Activated CD8-positive, alpha-beta T cell treated with anti-CD3 and anti-CD28 coated beads for 36 hours (primary cell): ENCODE data around the gene PTBP3. TPM values are rescaled to one million over a fixed set of nuclear protein-coding genes. Genes with fewer than 3 reads are reported as not detected.
A peak's percentile ranks its signal among the peaks of the same experiment; 100 is the strongest.
"Not testable (repeated sequence)": the region's sequence is repeated elsewhere in the genome, so short reads cannot be mapped to it uniquely, and the experiment has no call there.

Source experiments
- ATAC-seq: fragments of 200-7000 bp; cut with Tn5 transposase; one replicate; pipeline ENCODE4 v1.10.0; 2021; ENCODE audit warnings: mild to moderate bottlenecking, moderate library complexity
- CTCF ChIA-PET: fragments of 350-600 bp; sonication (Branson Sonifier 250); formaldehyde crosslinking; loops from one replicate; lab custom pipeline; 2021; ENCODE audit warnings: antibody characterized with exemption; lab: Charles Lee
- POLR2A ChIA-PET: fragments of 350-600 bp; sonication (Branson Sonifier 250); formaldehyde crosslinking; loops from one replicate; lab custom pipeline; 2021; ENCODE audit warnings: antibody characterized with exemption; lab: Charles Lee
- DNase-seq: peaks from one replicate; pipeline ENCODE4 v3.0.0-alpha.2; 2020
- H3K27ac Mint-ChIP-seq: one replicate; pipeline ENCODE4 v1.8.0; 2021; ENCODE audit warnings: mild to moderate bottlenecking, mixed read lengths
- H3K27me3 Mint-ChIP-seq: one replicate; pipeline ENCODE4 v1.8.0; 2021; ENCODE audit warnings: mixed read lengths
- H3K36me3 Mint-ChIP-seq: one replicate; pipeline ENCODE4 v1.8.0; 2021; ENCODE audit warnings: low read depth, mixed read lengths
- H3K4me1 Mint-ChIP-seq: one replicate; pipeline ENCODE4 v1.8.0; 2021; ENCODE audit warnings: low read depth, mixed read lengths
- H3K4me3 Mint-ChIP-seq: one replicate; pipeline ENCODE4 v1.8.0; 2021; ENCODE audit warnings: mild to moderate bottlenecking, moderate library complexity, mixed read lengths
- H3K9me3 Mint-ChIP-seq: one replicate; pipeline ENCODE4 v1.8.0; 2021; ENCODE audit warnings: mixed read lengths
- CTCF ChIP-seq: fragments of 200-600 bp; IDR thresholded peaks from one replicate; pipeline ENCODE4 v1.8.0; 2022; ENCODE audit warnings: antibody characterized with exemption, mild to moderate bottlenecking
- intact Hi-C: fragments of 100-400 bp; cut with micrococcal nuclease; formaldehyde crosslinking; loops from one replicate; pipeline ENCODE4 v1.10.0; 2022
- total RNA-seq, 2 experiments: library from RNA; stranded (reverse); gene quantifications; one replicate each; pipeline ENCODE4 v1.2.3, GENCODE V29; 2021

The PTBP3 gene
- total RNA-seq, 2 experiments from 2014 or later: 108 to 120 TPM

GRCh38 chr9:112268413-112268812, 65.0 kb downstream of the PTBP3 start:
- Mint-ChIP-seq H3K36me3 (peaks cover 17% of the 10 kb centered on the region), H3K27ac (no peak overlapping the region), H3K4me3 (no peak overlapping the region), H3K27me3 (no peaks in the 10 kb centered on the region), H3K4me1 (peaks cover 23% of the 10 kb centered on the region), H3K9me3 (no peaks in the 10 kb centered on the region)
- DNase-seq (no peak), ATAC-seq (no peak)
- ChIA-PET POLR2A (no interaction called here), CTCF (interaction anchor here (1.0 kb wide), 1 partner anchor 10 kb away, joined by 3 read pairs; no protein-coding TSS in a partner anchor)
- TF ChIP-seq CTCF: no peak
- intact Hi-C loops: no loop called here

- H3K27ac Mint-ChIP-seq, H3K9me3 Mint-ChIP-seq, POLR2A ChIA-PET, H3K27me3 Mint-ChIP-seq, DNase-seq, intact Hi-C loops, ATAC-seq, H3K4me3 Mint-ChIP-seq: not testable (repeated sequence)
- peaks cover 17% of the 10 kb centered on the region for H3K4me1 Mint-ChIP-seq
- CTCF ChIA-PET: interaction anchor here (2.1 kb wide), 1 partner anchor 11 kb away, joined by 4 read pairs; no protein-coding TSS in a partner anchor
- peaks cover 21% of the 10 kb centered on the region for H3K36me3 Mint-ChIP-seq
Measured at GRCh38 chr9:112267086-112267485, 66.3 kb downstream of the PTBP3 start.

- TF ChIP-seq CTCF: no peak
- DNase-seq: no peak
- intact Hi-C loops: no loop called here
- H3K4me1 Mint-ChIP-seq: peaks cover 30% of the 10 kb centered on the region
- H3K36me3 Mint-ChIP-seq: peaks cover 29% of the 10 kb centered on the region
- no peak overlapping the region for H3K27ac Mint-ChIP-seq
- no peaks in the 10 kb centered on the region for H3K27me3 Mint-ChIP-seq
- ATAC-seq: no peak
- H3K9me3 Mint-ChIP-seq: no peaks in the 10 kb centered on the region
- CTCF ChIA-PET: interaction anchor here (2.1 kb wide), 1 partner anchor 9 kb away, joined by 4 read pairs; no protein-coding TSS in a partner anchor
- POLR2A ChIA-PET: interaction anchor here (1.2 kb wide), 1 partner anchor 68 kb away, joined by 3 read pairs; the partner anchor contains the start of gene PTBP3
- H3K4me3 Mint-ChIP-seq: no peak overlapping the region
Measured at GRCh38 chr9:112265391-112265790, 68.0 kb downstream of the PTBP3 start.

- Mint-ChIP-seq H3K4me1 (peaks cover 23% of the 10 kb centered on the region), H3K4me3 (no peak overlapping the region), H3K36me3 (peaks cover 40% of the 10 kb centered on the region), H3K27me3 (no peaks in the 10 kb centered on the region), H3K9me3 (no peaks in the 10 kb centered on the region), H3K27ac (no peak overlapping the region)
- CTCF ChIA-PET: interaction anchor here (0.7 kb wide), 1 partner anchor 10 kb away, joined by 3 read pairs; no protein-coding TSS in a partner anchor
- POLR2A ChIA-PET: interaction anchor here (0.9 kb wide), 1 partner anchor 26 kb away, joined by 3 read pairs; no protein-coding TSS in a partner anchor
- intact Hi-C loops: no loop called here
- no peak for TF ChIP-seq CTCF
- ATAC-seq (no peak), DNase-seq (no peak)
Measured at GRCh38 chr9:112262577-112262976, 70.8 kb downstream of the PTBP3 start.

GRCh38 chr9:112261133-112261532, 72.3 kb downstream of the PTBP3 start:
- Mint-ChIP-seq H3K27ac (no peak overlapping the region), H3K4me1 (peaks cover 23% of the 10 kb centered on the region)

More at GRCh38 chr9:112261133-112261532, 72.3 kb downstream of the PTBP3 start:
- ATAC-seq (peak; percentile 34), DNase-seq (no peak)
- H3K27me3 Mint-ChIP-seq: no peaks in the 10 kb centered on the region
- intact Hi-C loops: no loop called here
- H3K36me3 Mint-ChIP-seq: peaks cover 40% of the 10 kb centered on the region
- H3K4me3 Mint-ChIP-seq: no peak overlapping the region
- CTCF ChIA-PET: interaction anchor here (0.8 to 1.4 kb wide), 3 partner anchors 11 to 154 kb away, joined by 3 to 4 read pairs (median 4); no protein-coding TSS in a partner anchor
- no peaks in the 10 kb centered on the region for H3K9me3 Mint-ChIP-seq
- POLR2A ChIA-PET: interaction anchor here (0.6 to 1.2 kb wide), 3 partner anchors 35 to 365 kb away, joined by 3 read pairs; no protein-coding TSS in a partner anchor
- TF ChIP-seq CTCF: no peak
